ENCODE data around the gene STXBP6.

STXBP6 gene

DNA sequence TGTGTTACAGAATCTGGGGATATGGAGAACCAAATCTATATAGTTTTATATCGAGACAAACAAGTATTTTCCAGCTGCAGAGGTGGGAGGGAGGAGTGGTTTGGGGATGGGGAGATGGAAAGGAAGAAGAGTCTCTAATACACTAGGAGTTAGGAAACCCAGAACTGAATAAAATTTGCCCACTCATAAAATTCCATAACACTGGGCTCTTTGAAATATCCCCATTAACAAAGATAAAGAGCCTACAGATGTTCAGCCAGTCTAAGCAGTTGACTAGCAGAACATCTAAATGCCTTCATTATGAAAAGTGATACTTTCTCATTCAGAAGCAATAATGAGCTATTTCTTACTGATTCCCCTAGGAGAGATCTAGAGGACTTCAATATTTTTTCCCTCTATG, 264.2 kb downstream of the STXBP6 start:
- TF ChIP-seq FOXM1 (IDR thresholded peaks at IDR 0.05; ENCODE audit: borderline replicate concordance, low read depth) (no peak), ZBTB7A (IDR thresholded peaks at IDR 0.05; ENCODE audit: low read depth) (no peak), CREB1 (IDR thresholded peaks at IDR 0.05; ENCODE audit: low read depth) (no peak), NFIC (IDR thresholded peaks at IDR 0.05) (no peak), TAF1 (IDR thresholded peaks at IDR 0.05; ENCODE audit: low read depth) (no peak), TCF12 (IDR thresholded peaks at IDR 0.05; ENCODE audit: low read depth) (no peak), EP300 (IDR thresholded peaks at IDR 0.05; ENCODE audit: borderline replicate concordance) (no peak), RAD21 (IDR thresholded peaks at IDR 0.05; ENCODE audit: low read depth) (no peak), CEBPB (IDR thresholded peaks at IDR 0.05) (no peak), YY1 (IDR thresholded peaks at IDR 0.05; ENCODE audit: low read depth) (no peak), TEAD4 (IDR thresholded peaks at IDR 0.05) (no peak), EGR1 (IDR thresholded peaks at IDR 0.05) (no peak)
- TF ChIP-seq, protein P1, sequence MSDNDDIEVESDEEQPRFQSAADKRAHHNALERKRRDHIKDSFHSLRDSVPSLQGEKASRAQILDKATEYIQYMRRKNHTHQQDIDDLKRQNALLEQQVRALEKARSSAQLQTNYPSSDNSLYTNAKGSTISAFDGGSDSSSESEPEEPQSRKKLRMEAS (IDR thresholded peaks at IDR 0.05) = no peak
- TF ChIP-seq, protein P2, sequence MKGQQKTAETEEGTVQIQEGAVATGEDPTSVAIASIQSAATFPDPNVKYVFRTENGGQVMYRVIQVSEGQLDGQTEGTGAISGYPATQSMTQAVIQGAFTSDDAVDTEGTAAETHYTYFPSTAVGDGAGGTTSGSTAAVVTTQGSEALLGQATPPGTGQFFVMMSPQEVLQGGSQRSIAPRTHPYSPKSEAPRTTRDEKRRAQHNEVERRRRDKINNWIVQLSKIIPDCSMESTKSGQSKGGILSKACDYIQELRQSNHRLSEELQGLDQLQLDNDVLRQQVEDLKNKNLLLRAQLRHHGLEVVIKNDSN (IDR thresholded peaks at IDR 0.05) = no peak
- TF ChIP-seq, protein P3, sequence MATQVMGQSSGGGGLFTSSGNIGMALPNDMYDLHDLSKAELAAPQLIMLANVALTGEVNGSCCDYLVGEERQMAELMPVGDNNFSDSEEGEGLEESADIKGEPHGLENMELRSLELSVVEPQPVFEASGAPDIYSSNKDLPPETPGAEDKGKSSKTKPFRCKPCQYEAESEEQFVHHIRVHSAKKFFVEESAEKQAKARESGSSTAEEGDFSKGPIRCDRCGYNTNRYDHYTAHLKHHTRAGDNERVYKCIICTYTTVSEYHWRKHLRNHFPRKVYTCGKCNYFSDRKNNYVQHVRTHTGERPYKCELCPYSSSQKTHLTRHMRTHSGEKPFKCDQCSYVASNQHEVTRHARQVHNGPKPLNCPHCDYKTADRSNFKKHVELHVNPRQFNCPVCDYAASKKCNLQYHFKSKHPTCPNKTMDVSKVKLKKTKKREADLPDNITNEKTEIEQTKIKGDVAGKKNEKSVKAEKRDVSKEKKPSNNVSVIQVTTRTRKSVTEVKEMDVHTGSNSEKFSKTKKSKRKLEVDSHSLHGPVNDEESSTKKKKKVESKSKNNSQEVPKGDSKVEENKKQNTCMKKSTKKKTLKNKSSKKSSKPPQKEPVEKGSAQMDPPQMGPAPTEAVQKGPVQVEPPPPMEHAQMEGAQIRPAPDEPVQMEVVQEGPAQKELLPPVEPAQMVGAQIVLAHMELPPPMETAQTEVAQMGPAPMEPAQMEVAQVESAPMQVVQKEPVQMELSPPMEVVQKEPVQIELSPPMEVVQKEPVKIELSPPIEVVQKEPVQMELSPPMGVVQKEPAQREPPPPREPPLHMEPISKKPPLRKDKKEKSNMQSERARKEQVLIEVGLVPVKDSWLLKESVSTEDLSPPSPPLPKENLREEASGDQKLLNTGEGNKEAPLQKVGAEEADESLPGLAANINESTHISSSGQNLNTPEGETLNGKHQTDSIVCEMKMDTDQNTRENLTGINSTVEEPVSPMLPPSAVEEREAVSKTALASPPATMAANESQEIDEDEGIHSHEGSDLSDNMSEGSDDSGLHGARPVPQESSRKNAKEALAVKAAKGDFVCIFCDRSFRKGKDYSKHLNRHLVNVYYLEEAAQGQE (IDR thresholded peaks at IDR 0.05; ENCODE audit: low read depth) = no peak

DNA sequence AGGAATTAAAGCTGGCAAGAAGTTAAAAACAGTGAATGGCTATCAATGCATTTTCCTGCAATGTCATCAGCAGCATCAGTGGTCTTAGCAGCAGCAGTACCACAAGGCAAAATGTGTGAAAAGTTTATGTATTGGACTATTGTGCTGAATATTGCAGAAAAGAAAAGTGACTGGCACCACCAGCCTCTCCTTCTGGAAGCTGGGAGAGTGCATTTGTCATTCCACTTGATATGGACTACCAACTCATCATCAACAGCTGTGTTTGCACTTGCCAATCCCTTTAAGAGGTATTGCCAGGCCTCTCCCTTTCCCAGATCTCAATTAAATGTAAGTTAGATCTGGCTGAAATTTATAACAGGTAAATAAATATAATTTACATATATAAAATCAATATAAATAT, 265.0 kb downstream of the STXBP6 start:
- TF ChIP-seq EP300 (IDR thresholded peaks at IDR 0.05; ENCODE audit: borderline replicate concordance) = no peak
- no peak for TF ChIP-seq CREB1 (IDR thresholded peaks at IDR 0.05; ENCODE audit: low read depth)
- TF ChIP-seq NFIC (IDR thresholded peaks at IDR 0.05) = no peak
- no peak for TF ChIP-seq RAD21 (IDR thresholded peaks at IDR 0.05; ENCODE audit: low read depth)
- no peak for TF ChIP-seq TAF1 (IDR thresholded peaks at IDR 0.05; ENCODE audit: low read depth)
- TF ChIP-seq FOXM1 (IDR thresholded peaks at IDR 0.05; ENCODE audit: borderline replicate concordance, low read depth) = no peak
- no peak for TF ChIP-seq CEBPB (IDR thresholded peaks at IDR 0.05)
- TF ChIP-seq ZBTB7A (IDR thresholded peaks at IDR 0.05; ENCODE audit: low read depth) = no peak
- TF ChIP-seq TCF12 (IDR thresholded peaks at IDR 0.05; ENCODE audit: low read depth) = no peak
- no peak for TF ChIP-seq EGR1 (IDR thresholded peaks at IDR 0.05)
- no peak for TF ChIP-seq TEAD4 (IDR thresholded peaks at IDR 0.05)
- TF ChIP-seq, protein P1 (IDR thresholded peaks at IDR 0.05) = no peak
- TF ChIP-seq, protein P3 (IDR thresholded peaks at IDR 0.05; ENCODE audit: low read depth) = no peak
- TF ChIP-seq, protein P2 (IDR thresholded peaks at IDR 0.05) = no peak

DNA sequence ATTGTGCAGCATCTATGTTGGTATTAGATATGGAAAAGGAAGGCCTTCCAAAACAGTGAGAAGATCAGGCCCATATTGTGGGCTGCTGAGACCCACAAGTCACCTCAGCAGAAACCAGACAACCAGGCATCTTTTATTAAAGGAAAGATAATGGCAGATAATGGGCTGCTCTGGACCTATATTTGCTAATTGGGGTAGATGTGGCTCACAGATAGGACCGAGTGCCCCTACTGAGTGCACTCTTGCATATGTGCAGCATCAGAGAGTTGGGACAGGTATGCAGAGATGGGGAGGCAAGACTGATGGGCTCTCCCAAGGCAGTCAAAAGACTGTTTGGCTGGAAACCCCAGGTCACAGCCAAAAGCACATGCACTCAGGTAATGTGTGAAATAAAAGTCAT, 266.2 kb downstream of the STXBP6 start:
- no peak for TF ChIP-seq RAD21 (IDR thresholded peaks at IDR 0.05; ENCODE audit: low read depth)
- TF ChIP-seq, protein P3 (IDR thresholded peaks at IDR 0.05; ENCODE audit: low read depth) = no peak
- TF ChIP-seq NFIC (IDR thresholded peaks at IDR 0.05) = no peak
- no peak for TF ChIP-seq CEBPB (IDR thresholded peaks at IDR 0.05)
- TF ChIP-seq ZBTB7A (IDR thresholded peaks at IDR 0.05; ENCODE audit: low read depth) = no peak
- TF ChIP-seq EP300 (IDR thresholded peaks at IDR 0.05; ENCODE audit: borderline replicate concordance) = no peak
- TF ChIP-seq, protein P1 (IDR thresholded peaks at IDR 0.05) = no peak
- TF ChIP-seq TCF12 (IDR thresholded peaks at IDR 0.05; ENCODE audit: low read depth) = no peak
- TF ChIP-seq CREB1 (IDR thresholded peaks at IDR 0.05; ENCODE audit: low read depth) = no peak
- TF ChIP-seq TAF1 (IDR thresholded peaks at IDR 0.05; ENCODE audit: low read depth) = no peak
- TF ChIP-seq FOXM1 (IDR thresholded peaks at IDR 0.05; ENCODE audit: borderline replicate concordance, low read depth) = no peak
- TF ChIP-seq, protein P2 (IDR thresholded peaks at IDR 0.05) = no peak
- TF ChIP-seq EGR1 (IDR thresholded peaks at IDR 0.05) = no peak
- TF ChIP-seq TEAD4 (IDR thresholded peaks at IDR 0.05) = no peak
- no peak for TF ChIP-seq YY1 (IDR thresholded peaks at IDR 0.05; ENCODE audit: low read depth)

All from Ishikawa (cell line).